SK-N-MC (cell line): ENCODE measurements around the gene WASHC3.

Source experiments
- EZH2 ChIP-seq: fragments of 200-600 bp; sonication (generic); IDR thresholded peaks from one replicate; pipeline ENCODE4 v1.6.1; 2017; ENCODE audit warnings: antibody characterized with exemption
- POLR2AphosphoS5 ChIP-seq: IDR thresholded peaks from 2 replicates; pipeline ENCODE4 v1.6.1; 2012; ENCODE audit warnings: mild to moderate bottlenecking, low read depth, low read length, borderline replicate concordance

DNA sequence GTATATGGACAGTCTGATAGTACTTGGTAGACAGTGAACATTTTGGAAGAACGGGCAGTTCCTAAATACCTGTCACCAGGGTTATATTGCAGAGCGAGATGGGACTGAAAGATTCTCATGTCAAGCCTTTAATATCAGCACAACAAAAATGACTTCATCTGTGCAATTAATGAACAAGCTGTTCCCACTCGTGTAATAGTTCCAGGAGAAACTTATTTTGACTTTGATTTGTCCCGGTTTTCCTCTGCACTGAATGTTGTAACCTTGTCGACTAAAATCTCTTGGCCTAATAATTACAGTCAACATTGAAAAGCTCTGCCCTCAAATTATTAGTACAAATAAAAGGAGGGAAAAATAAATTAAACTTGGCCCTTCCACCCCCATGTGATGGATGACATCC lies 79.5 kb downstream of the WASHC3 start:
- no peak for TF ChIP-seq EZH2
- no peak for TF ChIP-seq POLR2AphosphoS5
